Inflammatory macrophage (primary cell): ENCODE results near the gene DAAM2.
A peak's percentile ranks its signal among the peaks of the same experiment; 100 is the strongest.

Experiments used
- DNase-seq, 2 donors: peaks; one replicate each; pipeline ENCODE4 v3.0.0-alpha.2; 2020 to 2022

Gene DAAM2

DNA sequence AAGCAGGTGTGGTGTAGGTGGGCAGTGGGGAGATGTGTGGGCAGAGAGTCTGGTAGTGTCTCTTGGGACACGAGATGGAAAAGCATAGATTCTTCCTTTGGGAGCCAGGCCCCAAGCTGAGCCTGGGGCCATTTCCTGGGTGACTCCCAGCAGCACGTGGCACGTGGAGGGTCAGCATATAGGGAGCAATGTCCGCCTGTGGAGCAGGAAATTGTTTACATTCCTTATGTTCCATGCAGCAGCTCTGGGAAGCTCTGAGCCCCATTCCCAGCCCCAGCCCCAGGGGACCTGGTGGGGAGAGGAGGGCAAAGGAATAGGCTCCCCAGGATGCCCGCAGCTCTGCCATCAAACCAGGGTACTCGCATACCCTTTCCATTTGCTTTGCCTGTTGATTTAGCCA lies 57.6 kb downstream of the DAAM2 start:
- no peak for DNase-seq

DNA sequence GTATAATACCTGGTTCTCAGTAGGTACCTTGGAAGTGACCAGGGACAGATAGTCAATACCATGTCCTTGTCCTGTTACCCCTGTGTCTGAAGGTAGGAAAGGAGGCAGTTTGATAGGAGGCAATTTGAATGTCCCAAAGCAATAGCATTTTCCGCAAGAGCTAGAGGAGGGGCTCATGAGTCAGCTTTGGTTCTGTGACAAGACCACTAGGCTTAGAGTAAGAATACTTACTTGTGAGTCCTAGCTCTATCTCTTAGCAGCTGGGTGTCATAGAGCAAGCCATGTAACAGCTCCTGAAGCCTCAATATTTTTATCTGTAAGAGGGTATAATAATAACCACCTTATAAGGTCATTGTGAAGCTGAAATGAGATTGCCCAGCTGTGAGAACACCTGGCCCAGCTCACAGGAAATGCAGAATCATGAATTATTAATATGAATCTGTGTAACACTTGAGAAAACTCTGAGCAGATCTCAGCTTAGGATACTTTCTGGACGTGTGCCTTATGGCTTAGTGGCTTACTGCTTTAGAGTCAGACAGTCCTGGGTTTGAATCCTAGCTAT lies 58.6 kb downstream of the DAAM2 start:
- DNase-seq = no peak

DNA sequence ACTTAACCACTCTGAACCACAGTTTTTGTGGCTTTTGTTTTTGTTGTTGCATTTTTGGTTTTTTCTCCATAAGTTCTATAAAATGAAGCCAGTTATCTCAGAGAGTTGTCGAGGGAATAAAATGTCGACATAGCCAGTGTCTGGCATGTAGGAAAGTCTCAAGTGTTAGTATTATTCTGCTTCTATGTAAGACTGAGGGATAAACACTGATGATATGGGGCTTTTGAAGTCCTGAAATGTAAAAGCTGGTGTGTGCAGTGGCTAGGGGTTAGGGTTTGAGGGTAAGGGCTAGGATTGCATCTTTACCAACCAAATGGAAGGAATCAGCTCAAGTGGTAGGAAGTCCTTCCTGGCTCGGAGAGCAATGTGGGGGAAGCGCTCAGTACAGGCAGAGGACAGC lies 59.2 kb downstream of the DAAM2 start:
- no peak for DNase-seq

DNA sequence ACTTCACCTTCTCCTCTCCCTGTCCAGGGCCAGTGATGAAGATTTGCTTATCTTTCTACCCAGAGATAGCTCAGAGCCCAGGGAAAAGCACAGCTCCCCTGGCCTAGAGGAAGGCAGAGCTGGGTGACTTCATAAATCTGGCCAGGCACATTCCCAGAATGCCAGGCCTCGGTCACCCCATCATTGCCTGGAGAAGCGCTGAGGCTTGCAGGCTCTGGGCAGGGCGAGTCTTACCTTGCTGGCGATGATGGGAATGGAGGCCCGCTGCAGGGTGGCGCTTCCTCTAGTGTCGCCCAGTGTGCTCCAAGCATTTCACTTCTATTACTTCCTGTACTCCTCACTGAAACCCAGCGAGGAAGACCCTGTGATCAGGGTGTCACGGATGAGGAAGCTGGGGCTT lies 60.1 kb downstream of the DAAM2 start:
- no peak for DNase-seq

DNA sequence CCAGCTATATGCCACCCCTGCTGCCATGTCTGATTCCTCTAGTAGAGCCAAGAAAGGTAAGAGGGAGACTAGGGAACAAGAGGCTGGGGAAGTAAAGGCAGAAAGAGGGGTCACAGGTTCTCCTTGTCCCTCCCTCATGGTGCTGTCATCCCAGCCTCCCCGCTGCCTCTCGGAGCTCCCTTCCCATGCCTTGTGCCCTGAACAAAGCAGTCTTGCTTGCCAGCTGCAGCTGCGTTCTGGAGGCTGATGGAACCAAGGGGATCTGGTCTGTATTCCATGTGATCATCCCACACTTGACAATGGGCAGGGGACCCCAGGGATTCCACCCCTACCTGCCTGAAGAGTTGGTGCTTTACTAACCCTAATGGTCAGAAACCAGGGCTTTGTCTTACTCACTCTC lies 61.4 kb downstream of the DAAM2 start:
- no peak for DNase-seq

DNA sequence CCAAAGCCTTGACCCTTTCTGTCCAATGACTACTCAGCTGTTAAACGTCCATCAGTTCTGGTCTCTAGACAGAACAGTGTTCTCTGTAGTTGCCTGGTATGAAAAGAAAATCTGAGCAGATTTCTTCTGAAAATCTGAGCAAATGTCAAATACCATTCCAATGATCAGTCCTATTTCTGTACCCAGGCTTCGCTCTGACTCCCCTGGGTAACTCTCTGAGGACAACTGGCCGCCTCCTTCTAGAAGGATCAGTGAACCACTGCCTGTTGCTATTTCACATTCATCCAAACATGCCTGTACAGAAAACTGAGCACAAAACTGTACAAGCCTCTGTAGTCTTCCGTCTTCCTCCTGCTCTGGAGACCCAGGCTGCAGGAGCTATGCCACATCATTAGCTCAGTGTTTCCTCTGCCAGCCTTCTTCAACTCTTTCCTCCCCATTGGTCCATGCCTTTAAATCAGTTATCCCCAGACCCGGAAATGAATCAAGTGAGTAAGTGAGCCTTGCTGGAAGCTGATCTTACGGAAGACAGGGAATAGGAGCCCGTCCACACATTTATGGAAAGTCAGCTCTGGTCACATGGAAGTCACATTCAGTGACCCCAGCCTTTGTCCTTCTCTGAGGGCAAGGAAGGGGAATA lies 63.3 kb downstream of the DAAM2 start:
- DNase-seq = no peak

DNA sequence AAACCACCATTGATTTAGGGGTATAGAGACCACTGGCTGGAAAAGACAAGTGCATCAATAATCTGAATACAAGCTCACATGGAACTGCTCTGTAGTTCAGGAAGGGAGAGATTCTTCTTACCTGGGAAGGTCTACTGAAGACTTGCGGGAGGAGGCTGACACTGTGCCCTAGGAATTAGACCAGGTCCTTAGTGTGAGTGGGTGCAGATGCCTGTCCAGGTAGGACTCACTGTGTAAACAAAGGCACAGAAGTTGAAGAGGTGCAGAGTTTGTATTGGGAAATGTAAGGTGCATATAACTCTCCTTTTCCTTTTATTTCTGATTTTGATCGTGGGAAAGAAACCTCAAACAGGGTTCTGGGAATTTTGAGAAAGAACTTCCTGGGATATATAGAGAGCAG lies 66.8 kb downstream of the DAAM2 start:
- no peak for DNase-seq

DNA sequence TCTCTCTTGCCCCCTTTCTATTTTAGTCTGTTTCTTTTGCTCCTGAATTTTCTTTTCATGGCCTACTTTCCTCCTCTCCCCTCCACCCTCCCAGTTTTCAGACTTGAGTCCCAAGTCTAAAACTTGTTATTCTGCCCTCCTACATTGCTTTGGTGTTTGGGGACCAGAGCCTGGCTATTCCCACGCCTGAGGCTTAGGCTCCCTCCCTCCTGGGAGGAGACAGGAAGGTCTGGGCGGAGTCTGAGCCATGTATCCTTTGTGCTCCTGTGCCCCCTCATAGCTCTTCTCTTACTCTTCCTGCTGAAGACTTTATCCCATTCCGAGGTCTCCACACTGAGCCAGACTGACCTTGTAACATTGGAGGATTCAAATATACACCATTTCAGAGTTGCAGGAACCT lies 69.5 kb downstream of the DAAM2 start:
- DNase-seq = no peak

DNA sequence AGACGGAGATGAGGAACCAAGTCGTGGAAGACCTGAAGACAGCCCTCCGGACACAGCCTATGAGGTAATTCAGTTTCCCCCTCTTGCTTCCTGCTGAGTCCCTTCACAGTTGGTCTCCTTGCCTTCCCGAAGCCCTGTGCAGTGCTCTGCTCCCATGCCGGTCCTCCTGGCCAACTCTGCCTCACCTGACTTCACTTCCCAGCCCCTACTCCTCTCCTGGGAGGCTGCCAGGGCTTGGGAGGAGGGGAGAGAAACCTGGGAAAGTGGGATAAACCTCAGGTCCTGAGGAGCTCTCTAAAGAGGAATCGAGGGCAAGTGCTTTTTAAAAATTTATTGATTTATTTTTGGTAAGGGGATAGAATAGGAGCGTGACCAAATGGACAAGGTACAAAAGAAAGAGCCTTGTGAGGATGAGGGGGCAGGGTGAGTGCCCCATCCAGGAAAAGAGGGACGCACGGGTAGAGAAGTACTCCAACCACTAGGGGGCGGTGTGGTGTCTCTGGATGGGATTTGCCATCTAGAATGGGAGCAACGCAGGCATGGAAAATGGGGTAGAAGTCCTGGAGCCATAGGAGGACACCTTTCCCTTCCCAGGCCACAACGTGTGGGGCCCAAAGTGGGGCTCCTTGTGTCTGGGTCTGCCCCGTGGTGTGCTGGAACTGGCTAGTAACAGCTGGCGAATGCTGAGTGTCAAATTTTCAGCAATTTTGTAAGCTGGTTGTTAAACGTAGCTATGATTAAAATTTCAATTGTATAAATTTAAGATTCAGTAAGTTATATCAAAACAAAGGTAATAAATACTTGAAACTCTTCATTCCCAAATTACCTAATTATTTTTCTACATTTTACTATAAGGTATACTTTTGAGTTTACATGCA lies 73.1 kb downstream of the DAAM2 start:
- DNase-seq = peak; percentile 33 to 69

DNA sequence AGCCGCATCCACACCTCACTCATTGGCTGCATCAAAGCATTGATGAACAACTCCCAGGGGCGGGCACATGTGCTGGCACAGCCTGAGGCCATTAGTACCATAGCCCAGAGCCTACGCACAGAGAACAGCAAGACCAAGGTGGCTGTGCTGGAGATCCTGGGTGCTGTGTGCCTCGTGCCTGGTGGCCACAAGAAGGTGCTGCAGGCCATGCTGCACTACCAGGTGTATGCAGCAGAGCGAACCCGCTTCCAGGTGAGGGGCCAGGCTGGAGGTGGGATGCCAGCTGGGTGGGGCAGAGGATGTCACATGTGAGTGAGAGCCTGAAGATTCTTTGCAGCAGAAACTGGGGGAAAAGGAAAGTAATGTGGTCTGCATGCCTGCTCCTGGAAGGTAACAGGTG lies 75.4 kb downstream of the DAAM2 start:
- DNase-seq = no peak

DNA sequence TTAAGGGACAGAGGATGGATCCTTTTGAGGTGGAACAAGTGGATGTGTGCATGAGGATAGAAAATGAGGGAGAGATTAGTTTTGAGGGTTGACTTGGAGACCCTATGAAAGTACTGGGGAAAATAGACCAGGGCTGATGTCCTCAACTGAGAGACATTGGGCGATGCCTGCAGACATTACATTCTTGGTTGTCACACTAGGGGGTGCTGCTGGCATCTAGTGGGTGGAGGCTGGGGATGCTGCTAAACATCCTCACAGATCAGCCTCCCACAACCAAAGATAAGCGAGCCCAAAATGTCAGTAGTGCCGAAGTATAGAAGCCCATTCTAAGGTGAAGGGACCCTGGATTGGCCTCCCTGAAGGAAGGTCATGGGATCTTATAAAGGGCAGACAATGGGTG lies 78.8 kb downstream of the DAAM2 start:
- DNase-seq = no peak

DNA sequence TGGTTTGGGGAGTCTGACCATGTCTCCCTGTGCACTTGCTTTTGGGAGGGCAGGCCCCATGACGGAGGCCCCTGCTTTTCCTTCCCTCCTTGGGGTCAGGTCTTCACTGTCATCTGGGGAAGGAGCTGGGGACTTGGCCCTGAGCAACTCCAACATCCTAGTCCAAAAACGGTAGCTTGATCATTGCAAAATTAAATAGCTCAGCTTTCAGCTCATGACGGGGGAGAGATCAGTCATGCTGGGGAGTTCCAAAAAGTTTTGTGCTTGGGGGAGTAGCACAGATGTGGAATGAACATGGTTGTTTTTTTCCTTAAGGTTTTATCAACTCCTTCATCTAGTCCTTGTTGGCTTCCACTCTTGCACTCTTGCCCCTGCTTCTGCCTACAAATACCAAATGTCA lies 81.3 kb downstream of the DAAM2 start:
- DNase-seq = no peak

DNA sequence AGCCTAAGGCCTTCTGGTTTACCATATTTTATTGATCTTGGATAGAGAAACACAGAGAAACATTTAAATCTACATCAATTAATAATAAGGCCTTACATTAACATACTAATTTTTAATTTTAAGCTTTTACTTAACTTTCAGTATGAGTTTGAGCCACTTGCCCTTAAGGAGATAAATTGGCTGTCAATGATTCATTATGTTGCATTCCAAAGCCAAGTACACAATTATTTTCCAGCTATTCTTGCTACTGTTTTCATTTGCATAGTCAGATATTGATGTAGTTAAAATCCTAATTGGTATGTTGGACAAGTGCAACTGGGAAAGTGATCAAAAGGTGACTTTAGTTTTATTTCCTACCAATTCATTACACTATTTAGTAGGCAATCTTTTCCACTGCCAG lies 83.9 kb downstream of the DAAM2 start:
- no peak for DNase-seq

DNA sequence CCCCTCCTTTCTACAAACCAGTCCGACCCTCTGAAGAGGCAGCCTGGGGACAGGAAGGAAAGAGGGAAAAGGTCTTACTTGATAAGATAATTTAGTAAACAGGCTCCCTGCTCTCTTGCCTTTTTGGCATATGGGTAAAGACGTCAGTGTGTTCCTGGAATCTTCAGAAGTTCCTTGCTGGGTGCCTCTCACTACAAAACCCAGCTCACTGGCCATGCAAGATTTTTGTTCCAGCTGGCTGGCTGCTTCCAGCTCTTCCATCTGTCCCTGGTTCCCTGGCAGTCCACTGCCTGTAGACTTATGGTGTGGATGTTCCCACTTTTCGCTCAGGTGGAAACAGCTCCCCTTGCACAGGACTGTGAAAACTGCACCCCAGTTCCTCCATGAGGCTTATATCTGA lies 84.7 kb downstream of the DAAM2 start:
- no peak for DNase-seq

DNA sequence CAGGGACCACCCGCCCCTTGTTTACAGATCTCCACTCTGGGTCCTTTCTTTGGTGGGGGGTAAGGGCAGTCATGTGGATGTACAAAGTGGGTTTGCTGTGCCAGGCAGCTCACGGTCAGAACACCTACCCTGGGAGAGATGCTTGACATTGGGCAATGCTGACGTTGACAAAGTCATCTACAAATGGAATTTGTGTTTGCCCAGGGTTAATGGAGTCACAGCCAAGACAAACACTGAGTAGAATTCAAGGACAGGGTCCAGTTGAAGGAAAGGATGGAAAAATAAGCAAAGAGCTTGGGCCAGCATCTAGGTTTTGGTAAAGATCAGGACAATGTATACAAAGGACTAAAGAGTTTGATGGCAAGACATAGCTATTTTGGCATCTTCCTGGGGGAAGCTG lies 87.4 kb downstream of the DAAM2 start:
- DNase-seq = no peak

DNA sequence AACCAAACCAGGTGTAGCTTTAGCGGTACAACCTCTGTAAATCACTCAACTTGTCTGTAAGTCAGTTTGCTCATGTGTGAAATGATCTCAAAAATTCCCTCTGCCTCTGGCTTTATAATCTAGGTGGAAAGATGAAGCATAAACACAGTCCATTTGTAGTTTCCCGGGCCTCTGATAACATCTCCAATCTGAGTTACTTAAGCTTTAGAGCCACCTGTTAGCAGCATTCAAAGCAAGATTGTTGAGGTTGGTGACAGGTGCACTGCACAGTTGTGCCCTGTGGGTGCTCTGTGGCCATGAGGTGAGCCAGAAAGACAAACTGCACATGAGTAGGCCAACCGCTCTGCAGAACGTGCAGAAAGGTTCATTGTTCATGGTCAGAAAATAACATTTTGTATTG lies 88.4 kb downstream of the DAAM2 start:
- DNase-seq = no peak

DNA sequence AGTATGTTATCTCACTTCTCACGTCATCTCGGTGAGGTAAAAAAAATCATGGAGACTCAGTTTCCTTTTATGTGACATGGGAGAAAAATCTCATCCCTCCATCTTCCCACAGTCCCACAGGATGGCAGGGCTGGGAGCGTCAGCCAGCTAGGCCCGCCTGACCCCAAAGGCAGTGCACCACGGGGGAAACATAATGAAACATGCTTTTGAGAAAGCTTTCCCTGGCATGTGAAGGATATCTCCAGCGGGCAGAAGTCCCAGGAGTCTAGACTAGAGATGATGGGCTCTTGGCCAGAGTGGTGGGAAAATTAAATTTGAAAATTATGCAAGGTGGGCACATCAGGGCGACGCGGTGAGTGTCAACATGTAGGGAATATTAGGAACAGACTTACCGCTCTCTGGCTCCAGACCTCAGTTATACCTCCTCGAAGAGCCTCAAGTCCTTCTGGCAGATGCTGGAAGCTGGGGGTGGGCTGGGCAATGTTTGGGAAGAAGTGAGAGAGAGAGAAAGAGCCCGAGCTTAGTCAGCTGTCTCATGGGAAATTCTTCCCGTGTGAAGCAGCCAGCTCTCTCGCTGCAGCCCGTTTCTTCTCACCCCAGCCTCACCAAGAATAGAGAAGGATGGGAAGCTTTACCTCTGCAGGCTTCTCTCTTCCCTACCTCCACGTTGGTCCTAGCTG lies 89.8 kb downstream of the DAAM2 start:
- no peak for DNase-seq

DNA sequence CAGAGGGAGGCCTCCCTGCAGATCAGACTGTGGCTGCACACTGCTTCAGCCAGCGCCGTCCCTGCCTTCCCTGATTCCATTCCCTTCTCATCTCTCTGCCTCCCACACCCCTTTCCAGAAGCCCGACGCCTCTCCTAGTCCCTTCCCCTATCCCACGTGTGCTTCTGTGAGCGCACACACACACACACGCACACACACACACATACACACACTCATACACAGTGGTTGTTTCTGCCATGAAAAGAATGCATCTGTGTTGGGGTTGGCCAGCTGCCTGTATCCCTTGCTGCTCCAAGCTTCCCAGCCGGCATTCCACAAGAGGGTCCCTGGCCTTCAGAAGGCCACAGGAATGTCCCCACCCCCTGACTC lies 90.3 kb downstream of the DAAM2 start:
- DNase-seq = no peak

DNA sequence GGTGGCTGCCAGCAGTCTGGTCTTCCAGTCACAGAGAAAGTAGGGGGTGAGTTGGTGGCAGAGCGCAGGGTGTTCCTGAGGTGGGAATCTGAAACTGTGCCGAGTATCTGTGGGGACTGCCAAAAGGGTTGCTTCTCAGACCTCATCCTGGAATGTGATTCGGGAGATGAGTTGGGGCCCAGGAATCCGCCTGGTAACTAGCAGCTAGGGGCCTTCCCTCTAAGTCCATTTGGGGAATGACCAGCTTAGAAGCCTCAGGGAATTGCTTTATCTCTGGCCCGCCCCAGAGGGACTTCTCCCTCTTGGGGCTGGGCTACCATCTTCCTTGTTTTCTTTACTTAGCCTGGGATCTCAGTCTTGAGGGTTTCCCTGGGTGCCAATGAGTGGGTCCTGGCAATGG lies 92.5 kb downstream of the DAAM2 start:
- no peak for DNase-seq

DNA sequence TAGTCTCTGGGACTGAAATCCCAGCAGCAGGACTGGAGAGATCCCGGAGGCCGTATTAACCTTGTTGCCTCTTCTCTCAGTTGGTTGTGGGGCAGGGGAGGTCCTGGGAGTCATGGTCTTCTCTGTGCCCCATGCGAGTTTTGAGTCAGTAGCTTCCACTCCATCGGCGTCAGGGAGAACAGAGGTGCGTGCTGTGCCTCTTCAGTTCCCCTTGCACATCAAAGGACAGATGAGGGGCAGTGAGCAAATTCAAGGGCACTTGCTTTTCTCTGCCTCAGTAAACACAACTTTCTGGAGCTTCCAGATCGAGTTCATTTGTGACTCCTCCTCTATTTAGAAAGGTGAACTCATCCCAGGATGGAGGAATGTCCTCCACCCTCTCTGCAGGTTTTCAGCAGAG lies 93.5 kb downstream of the DAAM2 start:
- DNase-seq = no peak

DNA sequence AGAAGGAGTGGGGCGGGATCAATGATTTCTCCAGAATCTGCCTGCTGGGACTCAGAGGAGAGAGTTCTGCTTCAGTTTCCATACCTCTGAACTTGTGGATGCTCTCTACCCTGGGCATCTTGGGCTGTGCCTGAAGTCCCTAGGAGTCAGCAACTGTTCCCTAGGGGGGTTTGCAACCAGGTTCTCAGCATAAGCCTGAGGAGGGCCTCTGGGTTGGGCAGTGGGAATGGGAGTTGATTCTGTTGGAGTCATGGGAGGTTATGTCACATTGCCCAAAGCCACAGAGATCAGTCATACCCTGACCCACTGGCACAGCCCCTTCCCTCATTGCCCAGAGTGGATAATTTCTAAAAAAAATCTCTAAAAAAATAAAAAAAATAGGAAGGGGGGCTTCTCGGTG lies 94.7 kb downstream of the DAAM2 start:
- no peak for DNase-seq

DNA sequence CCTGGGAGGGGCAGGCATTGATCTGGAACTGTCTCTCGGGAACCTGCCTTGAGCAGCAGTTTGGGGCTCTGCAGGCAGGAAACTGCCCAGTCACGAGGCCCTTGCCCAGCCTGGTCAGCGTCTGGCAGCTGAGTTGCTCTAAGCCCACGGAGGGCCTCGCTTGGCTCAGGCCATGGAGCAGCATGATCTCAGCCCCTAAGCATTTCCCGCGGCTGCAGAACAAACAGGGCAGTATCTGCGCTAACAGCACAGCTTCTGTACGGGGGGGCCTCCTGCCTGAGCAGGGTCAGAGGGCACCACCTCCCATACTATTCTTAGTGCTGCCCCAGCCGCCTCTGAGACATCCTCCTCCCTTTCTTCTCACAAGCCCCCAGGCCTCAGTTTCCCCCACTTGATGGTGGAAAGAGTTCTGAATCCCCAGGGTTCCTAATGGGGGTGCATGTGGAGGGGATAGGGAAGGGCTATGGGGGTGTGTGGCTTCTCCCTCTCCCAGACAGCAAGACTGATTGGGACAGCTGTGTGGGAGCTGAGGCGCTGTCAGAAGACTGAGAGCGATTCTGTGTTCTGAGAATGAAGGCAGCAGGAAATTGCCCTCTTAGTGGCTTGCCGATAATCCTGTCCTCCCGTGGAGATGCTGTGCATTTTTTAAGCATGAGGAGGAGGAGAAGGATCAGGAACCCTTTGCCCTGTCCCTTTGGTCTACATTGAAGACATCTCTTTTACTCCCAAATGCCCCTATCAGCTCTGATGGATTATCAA lies 95.7 kb downstream of the DAAM2 start:
- no peak for DNase-seq

DNA sequence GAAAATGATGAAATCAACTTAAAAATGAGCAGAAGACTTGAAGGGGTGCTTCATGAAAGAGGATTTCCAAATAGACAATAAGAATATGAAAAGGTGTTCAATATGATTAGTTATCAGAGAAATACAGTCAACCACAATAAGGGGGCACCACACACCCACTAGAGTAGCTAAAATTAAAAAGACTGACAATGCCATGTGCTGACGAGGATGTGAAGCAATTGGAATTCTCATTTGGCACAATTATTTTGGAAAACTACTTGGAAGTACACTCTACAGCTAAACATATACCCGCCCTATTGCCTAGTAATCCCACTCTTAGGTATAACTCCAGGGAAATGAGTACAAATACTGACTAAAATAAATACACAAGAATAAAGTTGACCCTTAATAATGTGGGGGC lies 97.1 kb downstream of the DAAM2 start:
- DNase-seq = no peak
